ENCODE results near the gene PLEKHG1. TPM values are rescaled to one million over a fixed set of nuclear protein-coding genes. Genes with fewer than 3 reads are reported as not detected.

PLEKHG1 gene
- total RNA-seq, 1 donor, result 0.36 TPM

DNA sequence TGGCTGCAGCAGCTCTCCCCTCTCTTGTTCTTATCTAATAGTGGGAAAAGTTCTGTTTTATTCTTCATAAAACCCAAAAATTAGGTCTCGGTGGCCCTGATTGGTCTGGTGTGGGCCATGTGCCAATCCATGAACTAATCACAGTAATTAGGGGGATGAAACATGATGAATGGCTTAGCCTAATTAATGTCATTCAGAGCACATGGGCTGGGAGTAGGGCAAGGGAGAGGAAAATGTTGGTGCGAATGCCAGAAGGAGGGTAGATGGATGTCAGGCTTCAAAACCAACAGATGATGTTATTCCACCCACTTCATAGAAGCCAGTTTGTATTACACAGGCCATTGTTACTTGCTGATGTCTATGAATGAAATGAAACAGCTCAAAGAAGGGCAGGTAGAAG lies 46.5 kb downstream of the PLEKHG1 start:
- H3K36me3 ChIP-seq (ENCODE audit: insufficient read depth, low read length), result no peaks in the 10 kb centered on the region
- TF ChIP-seq, protein P1, sequence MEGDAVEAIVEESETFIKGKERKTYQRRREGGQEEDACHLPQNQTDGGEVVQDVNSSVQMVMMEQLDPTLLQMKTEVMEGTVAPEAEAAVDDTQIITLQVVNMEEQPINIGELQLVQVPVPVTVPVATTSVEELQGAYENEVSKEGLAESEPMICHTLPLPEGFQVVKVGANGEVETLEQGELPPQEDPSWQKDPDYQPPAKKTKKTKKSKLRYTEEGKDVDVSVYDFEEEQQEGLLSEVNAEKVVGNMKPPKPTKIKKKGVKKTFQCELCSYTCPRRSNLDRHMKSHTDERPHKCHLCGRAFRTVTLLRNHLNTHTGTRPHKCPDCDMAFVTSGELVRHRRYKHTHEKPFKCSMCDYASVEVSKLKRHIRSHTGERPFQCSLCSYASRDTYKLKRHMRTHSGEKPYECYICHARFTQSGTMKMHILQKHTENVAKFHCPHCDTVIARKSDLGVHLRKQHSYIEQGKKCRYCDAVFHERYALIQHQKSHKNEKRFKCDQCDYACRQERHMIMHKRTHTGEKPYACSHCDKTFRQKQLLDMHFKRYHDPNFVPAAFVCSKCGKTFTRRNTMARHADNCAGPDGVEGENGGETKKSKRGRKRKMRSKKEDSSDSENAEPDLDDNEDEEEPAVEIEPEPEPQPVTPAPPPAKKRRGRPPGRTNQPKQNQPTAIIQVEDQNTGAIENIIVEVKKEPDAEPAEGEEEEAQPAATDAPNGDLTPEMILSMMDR (IDR thresholded peaks at IDR 0.05; ENCODE audit: extremely low read depth, low read depth, low read length), result no peak
- no peak overlapping the region for H3K4me2 ChIP-seq (ENCODE audit: insufficient read depth, low read length)
- H2AFZ ChIP-seq (ENCODE audit: low read length), result no peak overlapping the region
- no peak overlapping the region for H3K4me3 ChIP-seq (ENCODE audit: insufficient read depth, low read length)
- peaks cover 8% of the 10 kb centered on the region for H3K27me3 ChIP-seq (ENCODE audit: insufficient read depth, low read length)
- H3K79me2 ChIP-seq (ENCODE audit: insufficient read depth, low read length), result no peaks in the 10 kb centered on the region
- no peaks in the 10 kb centered on the region for H4K20me1 ChIP-seq (ENCODE audit: insufficient read depth, low read length)
- no peaks in the 10 kb centered on the region for H3K4me1 ChIP-seq (ENCODE audit: insufficient read depth, low read length)
- no peak for DNase-seq (ENCODE audit: insufficient read length, low spot score, missing footprints)
- no peaks in the 10 kb centered on the region for H3K9me3 ChIP-seq (ENCODE audit: low read depth, low read length)
- H3K27ac ChIP-seq (ENCODE audit: low read depth, low read length), result no peak overlapping the region

DNA sequence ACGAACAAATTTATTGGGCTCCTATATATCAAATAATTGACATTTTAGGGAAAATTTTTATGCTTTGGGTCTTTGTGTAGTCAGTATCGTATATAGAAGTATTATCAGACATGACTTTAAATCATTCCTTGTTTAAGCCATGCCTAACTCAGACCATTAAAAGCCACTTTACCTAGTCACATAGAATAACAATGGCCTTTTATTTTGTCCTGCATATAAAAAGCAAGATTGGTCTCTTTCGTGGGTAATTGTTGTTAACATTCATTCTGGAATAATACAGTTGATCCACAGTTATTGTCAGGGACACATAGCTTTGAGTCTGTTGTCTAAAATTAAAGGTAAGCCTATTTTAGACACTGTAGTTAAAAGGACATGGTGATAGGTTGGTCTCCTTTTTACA lies 47.4 kb downstream of the PLEKHG1 start:
- H3K4me3 ChIP-seq (ENCODE audit: insufficient read depth, low read length), result no peak overlapping the region
- no peak for DNase-seq (ENCODE audit: insufficient read length, low spot score, missing footprints)
- no peaks in the 10 kb centered on the region for H3K4me1 ChIP-seq (ENCODE audit: insufficient read depth, low read length)
- no peak overlapping the region for H3K27ac ChIP-seq (ENCODE audit: low read depth, low read length)
- no peak overlapping the region for H2AFZ ChIP-seq (ENCODE audit: low read length)
- H3K36me3 ChIP-seq (ENCODE audit: insufficient read depth, low read length), result no peaks in the 10 kb centered on the region
- H4K20me1 ChIP-seq (ENCODE audit: insufficient read depth, low read length), result no peaks in the 10 kb centered on the region
- TF ChIP-seq, protein P1 (IDR thresholded peaks at IDR 0.05; ENCODE audit: extremely low read depth, low read depth, low read length), result no peak
- no peaks in the 10 kb centered on the region for H3K79me2 ChIP-seq (ENCODE audit: insufficient read depth, low read length)
- H3K4me2 ChIP-seq (ENCODE audit: insufficient read depth, low read length), result no peak overlapping the region
- H3K9me3 ChIP-seq (ENCODE audit: low read depth, low read length), result no peaks in the 10 kb centered on the region
- H3K27me3 ChIP-seq (ENCODE audit: insufficient read depth, low read length), result peaks cover 8% of the 10 kb centered on the region

Other genes with a start within 250 kb of the PLEKHG1 start
- gene IYD, start 230.9 kb upstream of the PLEKHG1 start, total RNA-seq, result not detected in 2 replicates